Activated CD4-positive, alpha-beta memory T cell treated with anti-CD3 and anti-CD28 coated beads for 36 hours (primary cell): ENCODE measurements around the gene DIS3L2. TPM values are rescaled to one million over a fixed set of nuclear protein-coding genes. Genes with fewer than 3 reads are reported as not detected.

Source experiments
- CTCF ChIA-PET: fragments of 350-600 bp; sonication (Branson Sonifier 250); formaldehyde crosslinking; loops from one replicate; lab custom pipeline; 2021; ENCODE audit warnings: antibody characterized with exemption, inconsistent platforms; lab: Charles Lee
- POLR2A ChIA-PET: fragments of 350-600 bp; sonication (Branson Sonifier 250); formaldehyde crosslinking; loops from one replicate; lab custom pipeline; 2021; ENCODE audit warnings: antibody characterized with exemption; lab: Charles Lee
- DNase-seq: peaks from one replicate; pipeline ENCODE4 v3.0.0-alpha.2; 2020
- H3K27ac Mint-ChIP-seq: one replicate; pipeline ENCODE4 v1.8.0; 2021; ENCODE audit warnings: mixed read lengths
- H3K27me3 Mint-ChIP-seq: one replicate; pipeline ENCODE4 v1.8.0; 2021; ENCODE audit warnings: mixed read lengths
- H3K36me3 Mint-ChIP-seq: one replicate; pipeline ENCODE4 v1.8.0; 2021; ENCODE audit warnings: mixed read lengths
- H3K4me1 Mint-ChIP-seq: one replicate; pipeline ENCODE4 v1.8.0; 2021; ENCODE audit warnings: low read depth, mixed read lengths
- H3K4me3 Mint-ChIP-seq: one replicate; pipeline ENCODE4 v1.8.0; 2021; ENCODE audit warnings: mild to moderate bottlenecking, mixed read lengths
- H3K9me3 Mint-ChIP-seq: one replicate; pipeline ENCODE4 v1.8.0; 2021; ENCODE audit warnings: mixed read lengths
- intact Hi-C: fragments of 100-400 bp; cut with micrococcal nuclease; formaldehyde crosslinking; loops from one replicate; pipeline ENCODE4 v1.15.1; 2023
- total RNA-seq, 2 experiments: library from RNA; stranded (reverse); gene quantifications; one replicate each; pipeline ENCODE4 v1.2.3, GENCODE V29; 2021

DIS3L2 gene
- total RNA-seq, 2 experiments from 2014 or later = 20.5 to 25.7 TPM

- peak overlapping the region; percentile 89 for H3K27ac Mint-ChIP-seq
- ChIA-PET CTCF (interaction anchor here (0.6 to 3.0 kb wide), 15 partner anchors 8 to 529 kb away, joined by 3 to 22 read pairs (median 4); partner anchors contain the start of gene COPS7B), POLR2A (interaction anchor here (0.6 to 1.4 kb wide), 2 partner anchors 74 to 851 kb away, joined by 3 read pairs; partner anchors contain the start of gene NCL)
- DNase-seq = peak; percentile 89
- peaks cover 76% of the 10 kb centered on the region for H3K4me1 Mint-ChIP-seq
- H3K27me3 Mint-ChIP-seq = no peaks in the 10 kb centered on the region
- intact Hi-C loops = loop anchor here (2.0 to 10.0 kb wide), 3 partner anchors 74 to 530 kb away; partner anchors contain the start of genes COPS7B and PDE6D
- peaks cover 13% of the 10 kb centered on the region for H3K36me3 Mint-ChIP-seq
- peak overlapping the region; percentile 45 for H3K4me3 Mint-ChIP-seq
- peaks cover 21% of the 10 kb centered on the region for H3K9me3 Mint-ChIP-seq
Observed at GRCh38 chr2:232315049-232315922, 353.8 kb downstream of the DIS3L2 start.

- Mint-ChIP-seq H3K4me3 (peak overlapping the region; percentile 45), H3K27ac (peak overlapping the region; percentile 89), H3K27me3 (no peaks in the 10 kb centered on the region), H3K36me3 (peaks cover 13% of the 10 kb centered on the region), H3K4me1 (peaks cover 76% of the 10 kb centered on the region), H3K9me3 (peaks cover 21% of the 10 kb centered on the region)
- POLR2A ChIA-PET = interaction anchor here (1.4 kb wide), 1 partner anchor 75 kb away, joined by 3 read pairs; no protein-coding TSS in a partner anchor
- DNase-seq = no peak
- CTCF ChIA-PET = interaction anchor here (0.6 to 3.0 kb wide), 15 partner anchors 9 to 530 kb away, joined by 3 to 22 read pairs (median 4); partner anchors contain the start of gene COPS7B
- intact Hi-C loops = loop anchor here (2.0 to 10.0 kb wide), 3 partner anchors 75 to 531 kb away; partner anchors contain the start of genes COPS7B and PDE6D
Observed at GRCh38 chr2:232315923-232316299, 354.4 kb downstream of the DIS3L2 start.

- peaks cover 79% of the 10 kb centered on the region for H3K4me1 Mint-ChIP-seq
- ChIA-PET POLR2A (interaction anchor here (1.4 kb wide), 1 partner anchor 76 kb away, joined by 3 read pairs; no protein-coding TSS in a partner anchor), CTCF (interaction anchor here (0.9 to 3.0 kb wide), 5 partner anchors 9 to 392 kb away, joined by 4 to 22 read pairs (median 8); no protein-coding TSS in a partner anchor)
- H3K27me3 Mint-ChIP-seq = no peaks in the 10 kb centered on the region
- DNase-seq = no peak
- H3K9me3 Mint-ChIP-seq = peaks cover 21% of the 10 kb centered on the region
- peaks cover 13% of the 10 kb centered on the region for H3K36me3 Mint-ChIP-seq
- intact Hi-C loops = loop anchor here (5.0 to 10.0 kb wide), 2 partner anchors 289 to 532 kb away; partner anchors contain the start of genes COPS7B and PDE6D
- H3K27ac Mint-ChIP-seq = peak overlapping the region; percentile 89
- peak overlapping the region; percentile 45 for H3K4me3 Mint-ChIP-seq
Observed at GRCh38 chr2:232316461-232317330, 355.2 kb downstream of the DIS3L2 start.

GRCh38 chr2:232318169-232318855, 356.8 kb downstream of the DIS3L2 start:
- DNase-seq = no peak
- ChIA-PET POLR2A (no interaction called here), CTCF (no interaction called here)
- peak overlapping the region; percentile 42 for H3K27ac Mint-ChIP-seq
- peaks cover 9% of the 10 kb centered on the region for H3K36me3 Mint-ChIP-seq
- no peaks in the 10 kb centered on the region for H3K27me3 Mint-ChIP-seq
- H3K4me3 Mint-ChIP-seq = no peak overlapping the region
- intact Hi-C loops = loop anchor here (5.0 to 10.0 kb wide), 2 partner anchors 291 to 534 kb away; partner anchors contain the start of genes COPS7B and PDE6D
- H3K9me3 Mint-ChIP-seq = peaks cover 13% of the 10 kb centered on the region
- peaks cover 86% of the 10 kb centered on the region for H3K4me1 Mint-ChIP-seq

- DNase-seq = no peak
- H3K4me1 Mint-ChIP-seq = peaks cover 78% of the 10 kb centered on the region
- intact Hi-C loops = loop anchor here (5.0 to 10.0 kb wide), 2 partner anchors 292 to 534 kb away; partner anchors contain the start of genes COPS7B and PDE6D
- H3K4me3 Mint-ChIP-seq = no peak overlapping the region
- CTCF ChIA-PET = interaction anchor here (1.2 to 1.3 kb wide), 2 partner anchors 13 to 418 kb away, joined by 3 read pairs; no protein-coding TSS in a partner anchor
- POLR2A ChIA-PET = no interaction called here
- peaks cover 3% of the 10 kb centered on the region for H3K36me3 Mint-ChIP-seq
- peaks cover 4% of the 10 kb centered on the region for H3K9me3 Mint-ChIP-seq
- no peaks in the 10 kb centered on the region for H3K27me3 Mint-ChIP-seq
- peak overlapping the region; percentile 79 for H3K27ac Mint-ChIP-seq
Observed at GRCh38 chr2:232319067-232319802, 357.7 kb downstream of the DIS3L2 start.

- POLR2A ChIA-PET = no interaction called here
- DNase-seq = no peak
- Mint-ChIP-seq H3K36me3 (no peaks in the 10 kb centered on the region), H3K27ac (peak overlapping the region; percentile 79), H3K4me1 (peaks cover 71% of the 10 kb centered on the region), H3K4me3 (peak overlapping the region; percentile 50), H3K9me3 (no peaks in the 10 kb centered on the region), H3K27me3 (no peaks in the 10 kb centered on the region)
- CTCF ChIA-PET = interaction anchor here (1.2 to 1.3 kb wide), 2 partner anchors 13 to 419 kb away, joined by 3 read pairs; no protein-coding TSS in a partner anchor
- intact Hi-C loops = loop anchor here (5.0 to 10.0 kb wide), 2 partner anchors 293 to 535 kb away; partner anchors contain the start of genes COPS7B and PDE6D
Observed at GRCh38 chr2:232319803-232320442, 358.4 kb downstream of the DIS3L2 start.

- no peaks in the 10 kb centered on the region for H3K27me3 Mint-ChIP-seq
- no peak for DNase-seq
- peaks cover 66% of the 10 kb centered on the region for H3K4me1 Mint-ChIP-seq
- intact Hi-C loops = no loop called here
- H3K36me3 Mint-ChIP-seq = no peaks in the 10 kb centered on the region
- H3K9me3 Mint-ChIP-seq = no peaks in the 10 kb centered on the region
- no peak overlapping the region for H3K4me3 Mint-ChIP-seq
- CTCF ChIA-PET = interaction anchor here (1.1 to 1.2 kb wide), 2 partner anchors 14 to 22 kb away, joined by 3 read pairs; no protein-coding TSS in a partner anchor
- H3K27ac Mint-ChIP-seq = peak overlapping the region; percentile 79
- POLR2A ChIA-PET = no interaction called here
Observed at GRCh38 chr2:232320443-232320803, 358.9 kb downstream of the DIS3L2 start.

GRCh38 chr2:232321156-232321816, 359.8 kb downstream of the DIS3L2 start:
- DNase-seq = peak; percentile 81
- H3K4me3 Mint-ChIP-seq = peak overlapping the region; percentile 57
- intact Hi-C loops = no loop called here
- H3K9me3 Mint-ChIP-seq = no peaks in the 10 kb centered on the region
- H3K27me3 Mint-ChIP-seq = no peaks in the 10 kb centered on the region
- ChIA-PET CTCF (interaction anchor here (1.0 to 2.0 kb wide), 7 partner anchors 15 to 395 kb away, joined by 3 to 10 read pairs (median 5); partner anchors contain the start of gene NPPC), POLR2A (no interaction called here)
- H3K36me3 Mint-ChIP-seq = no peaks in the 10 kb centered on the region
- peak overlapping the region; percentile 79 for H3K27ac Mint-ChIP-seq
- H3K4me1 Mint-ChIP-seq = peaks cover 57% of the 10 kb centered on the region

GRCh38 chr2:232321817-232322559, 360.5 kb downstream of the DIS3L2 start:
- Mint-ChIP-seq H3K9me3 (no peaks in the 10 kb centered on the region), H3K27me3 (no peaks in the 10 kb centered on the region), H3K27ac (peak overlapping the region; percentile 79), H3K4me3 (no peak overlapping the region), H3K4me1 (peaks cover 50% of the 10 kb centered on the region), H3K36me3 (no peaks in the 10 kb centered on the region)
- ChIA-PET CTCF (interaction anchor here (1.0 to 2.0 kb wide), 8 partner anchors 15 to 421 kb away, joined by 3 to 10 read pairs (median 5); partner anchors contain the start of gene NPPC), POLR2A (no interaction called here)
- no peak for DNase-seq
- intact Hi-C loops = no loop called here
